HG03039 (cell line): ENCODE measurements around the gene PLXDC2.
"Not testable (repeated sequence)": the region's sequence is repeated elsewhere in the genome, so short reads cannot be mapped to it uniquely, and the experiment has no call there.

Experiments
- ATAC-seq: cut with Tn5 transposase; IDR thresholded peaks from one replicate; pipeline ENCODE4 v1.9.1; 2021; ENCODE audit warnings: mild to moderate bottlenecking, moderate library complexity; ENCODE audit not compliant: unreplicated experiment

Gene PLXDC2

GRCh38 chr10:20166096-20166675 is 350.0 kb downstream of the PLXDC2 start:
- ATAC-seq: no peak

GRCh38 chr10:20170661-20171060 is 354.4 kb downstream of the PLXDC2 start:
- ATAC-seq: no peak

DNA sequence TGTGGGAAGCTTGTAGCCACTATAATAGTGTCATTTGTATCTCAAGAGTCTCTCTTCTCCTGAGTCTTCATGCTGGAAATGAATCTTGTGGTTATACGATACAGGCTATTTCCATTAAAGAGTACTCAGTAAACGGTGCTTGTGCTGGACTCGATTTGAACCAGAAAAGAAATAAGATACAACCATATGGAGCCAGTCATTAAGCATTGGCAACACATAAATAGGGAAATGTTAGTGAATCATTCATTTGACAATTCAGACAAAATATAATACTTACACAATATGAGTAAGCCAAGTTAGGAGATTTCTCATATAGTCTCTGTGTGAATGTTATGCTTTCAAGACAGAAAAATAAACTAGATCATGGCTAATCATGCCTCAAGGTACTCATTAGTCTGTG is 356.8 kb downstream of the PLXDC2 start:
- no peak for ATAC-seq

DNA sequence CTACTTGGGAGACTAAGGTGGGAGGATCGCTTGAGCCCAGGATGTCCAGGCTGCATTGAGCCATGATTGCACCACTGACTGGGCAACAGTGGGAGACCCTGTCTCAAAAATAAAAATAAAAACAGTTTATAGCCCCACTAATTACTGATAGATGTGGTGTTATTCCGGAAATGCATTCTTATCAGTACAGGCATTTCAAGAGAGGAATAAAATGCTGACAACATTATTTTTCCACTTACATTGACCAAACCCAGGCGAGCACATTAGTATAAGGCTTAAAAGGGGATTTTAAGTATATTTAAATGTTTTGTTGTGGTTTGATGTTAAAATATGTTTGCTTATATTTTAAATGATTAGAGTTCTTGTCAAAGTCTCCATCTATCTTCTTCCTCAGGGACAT is 359.5 kb downstream of the PLXDC2 start:
- ATAC-seq: no peak

- ATAC-seq: no peak
Observed at GRCh38 chr10:20180766-20181165, 364.5 kb downstream of the PLXDC2 start.

GRCh38 chr10:20181434-20181833 is 365.2 kb downstream of the PLXDC2 start:
- ATAC-seq: no peak

DNA sequence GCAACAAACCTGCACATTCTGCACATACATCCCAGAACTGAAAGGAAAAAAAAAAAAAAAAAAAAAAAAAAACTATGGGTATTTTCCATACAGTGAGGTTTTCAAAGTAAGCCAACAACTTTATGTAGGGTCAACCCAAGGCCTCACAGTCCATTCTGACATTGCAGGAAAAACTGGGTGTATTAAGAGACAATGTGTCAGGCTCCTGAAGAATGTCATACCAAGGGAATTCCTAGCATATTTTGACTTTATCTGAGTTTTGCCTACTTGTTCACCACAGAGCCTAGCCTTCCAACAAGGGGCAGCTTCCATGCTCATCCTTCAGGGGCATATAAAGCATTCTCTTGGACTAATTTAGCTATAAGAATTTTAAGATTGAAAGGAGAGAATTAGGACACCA is 368.9 kb downstream of the PLXDC2 start:
- ATAC-seq: no peak

- ATAC-seq: not testable (repeated sequence)
Observed at GRCh38 chr10:20191392-20191791, 375.2 kb downstream of the PLXDC2 start.

DNA sequence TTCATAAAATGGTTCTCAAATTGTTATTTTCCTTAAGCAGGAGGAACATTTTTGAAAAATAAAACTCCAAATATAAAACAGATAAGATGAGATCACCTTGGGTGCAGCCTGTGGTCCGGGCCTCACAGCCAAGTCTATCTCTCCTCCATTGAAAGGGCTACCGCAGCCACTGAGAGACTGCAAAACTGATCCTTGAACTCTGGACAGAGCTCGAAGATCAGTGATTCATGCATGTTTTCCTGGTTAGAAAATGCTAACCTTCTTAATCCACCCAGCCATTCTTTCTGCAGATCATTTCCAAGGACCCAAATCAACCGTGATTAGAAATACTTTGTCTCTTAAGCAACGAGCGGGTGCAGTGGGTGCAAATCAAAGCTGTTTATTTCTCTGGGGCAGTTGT is 378.8 kb downstream of the PLXDC2 start:
- no peak for ATAC-seq

DNA sequence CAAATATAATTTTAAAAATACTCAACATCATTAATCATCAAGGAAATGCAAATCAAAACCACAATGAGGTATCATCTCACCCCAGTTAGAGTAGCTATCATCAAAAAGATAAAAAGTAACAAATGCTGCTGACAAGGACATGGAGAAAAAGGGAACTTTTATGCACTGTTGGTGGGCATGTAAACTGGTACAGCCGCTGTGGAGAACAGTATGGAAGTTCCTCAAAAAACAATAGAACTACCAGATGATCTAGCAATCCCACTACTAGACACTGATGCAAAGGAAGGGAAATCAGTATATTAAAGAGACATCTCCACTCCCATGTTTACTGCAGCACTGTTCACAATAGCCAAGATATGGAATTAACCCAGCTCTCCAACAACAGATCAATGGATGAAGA is 384.5 kb downstream of the PLXDC2 start:
- ATAC-seq: no peak

DNA sequence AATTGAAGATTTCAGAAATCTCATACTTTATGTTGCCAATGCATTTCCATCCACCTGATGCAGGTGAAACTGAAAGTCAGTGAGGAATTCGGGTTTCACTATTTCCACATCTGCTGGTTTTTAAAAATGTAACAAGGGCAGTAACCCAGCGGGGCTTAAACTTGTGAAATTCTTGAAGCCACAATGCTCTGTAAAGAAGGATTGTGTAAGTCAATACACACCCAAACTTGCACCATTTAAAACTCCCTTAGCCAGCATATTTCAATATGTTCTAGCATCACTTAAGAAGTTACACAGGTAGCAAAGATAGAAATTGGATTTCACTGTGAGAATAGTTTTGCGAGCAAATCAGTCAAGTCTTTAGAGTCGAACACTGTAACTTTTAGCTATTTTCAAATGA is 386.1 kb downstream of the PLXDC2 start:
- ATAC-seq: no peak

GRCh38 chr10:20207653-20208052 is 391.4 kb downstream of the PLXDC2 start:
- ATAC-seq: no peak

DNA sequence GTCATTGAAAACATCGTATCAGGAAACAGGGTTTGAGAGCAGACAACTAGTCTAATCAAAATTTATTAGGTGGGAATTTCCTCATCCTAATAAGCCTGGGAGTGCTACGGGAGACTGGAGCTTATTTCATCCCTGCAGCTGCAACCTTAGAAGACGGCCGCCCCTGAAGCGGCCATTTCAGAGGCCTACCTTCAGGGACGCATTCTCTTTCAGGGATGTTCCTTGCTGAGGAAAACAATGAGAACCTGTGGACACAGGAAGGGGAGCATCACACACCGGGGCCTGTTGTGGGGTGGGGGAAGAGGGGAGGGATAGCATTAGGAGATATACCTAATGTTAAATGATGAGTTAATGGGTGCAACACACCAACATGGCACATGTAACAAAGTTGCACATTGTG is 392.9 kb downstream of the PLXDC2 start:
- not testable (repeated sequence) for ATAC-seq

DNA sequence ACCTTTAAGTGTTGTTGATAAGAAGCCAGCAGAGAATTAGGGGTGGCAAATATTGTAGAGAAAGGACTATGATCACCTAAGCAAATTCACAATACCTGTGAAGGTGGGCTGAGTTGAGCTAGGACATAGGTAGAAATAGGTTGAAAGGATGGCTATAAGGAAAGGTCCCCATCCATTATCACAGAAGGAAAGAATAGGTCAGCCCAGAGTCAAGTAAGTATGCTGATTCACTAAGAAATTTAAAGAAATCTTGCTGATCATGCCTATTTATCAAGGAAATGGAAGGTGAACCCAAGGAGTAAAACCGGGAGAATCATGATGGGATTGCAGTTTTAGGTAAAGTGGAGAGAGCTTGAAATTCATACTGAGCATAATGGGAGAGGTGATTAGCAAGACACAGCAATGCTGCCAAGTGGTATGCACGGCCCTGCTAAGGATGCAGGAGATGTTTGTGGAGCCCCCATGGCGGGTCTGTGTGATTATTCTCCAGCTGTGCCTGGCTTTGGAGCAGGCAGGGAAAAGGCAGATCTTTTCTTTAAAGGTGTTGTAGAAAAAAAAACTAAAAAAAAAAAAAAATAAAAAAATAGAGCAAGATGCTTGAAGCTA is 399.4 kb downstream of the PLXDC2 start:
- no peak for ATAC-seq

- ATAC-seq: no peak
Observed at GRCh38 chr10:20221356-20221755, 405.1 kb downstream of the PLXDC2 start.

DNA sequence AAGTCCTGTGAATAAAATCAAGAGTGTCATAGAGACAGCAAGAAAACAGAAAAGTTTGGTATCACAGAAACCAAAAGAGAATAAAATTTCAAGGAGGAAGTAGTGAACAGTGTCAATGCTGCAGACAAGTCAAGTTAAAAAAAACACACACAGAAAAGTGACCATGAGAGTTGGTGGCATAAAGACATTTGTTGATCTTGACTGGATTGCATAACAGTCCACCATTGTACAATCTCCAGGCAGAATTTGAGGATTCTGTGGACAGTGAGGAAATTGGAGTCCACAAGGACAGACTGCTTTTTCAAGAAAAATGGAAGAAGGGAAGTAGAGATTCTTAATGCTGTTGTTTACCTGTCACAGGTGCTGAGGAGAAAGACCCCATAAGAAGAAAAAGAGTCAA is 412.5 kb downstream of the PLXDC2 start:
- ATAC-seq: no peak

- ATAC-seq: no peak
Observed at GRCh38 chr10:20232079-20232705, 416.0 kb downstream of the PLXDC2 start.

GRCh38 chr10:20233423-20233822 is 417.2 kb downstream of the PLXDC2 start:
- ATAC-seq: no peak

DNA sequence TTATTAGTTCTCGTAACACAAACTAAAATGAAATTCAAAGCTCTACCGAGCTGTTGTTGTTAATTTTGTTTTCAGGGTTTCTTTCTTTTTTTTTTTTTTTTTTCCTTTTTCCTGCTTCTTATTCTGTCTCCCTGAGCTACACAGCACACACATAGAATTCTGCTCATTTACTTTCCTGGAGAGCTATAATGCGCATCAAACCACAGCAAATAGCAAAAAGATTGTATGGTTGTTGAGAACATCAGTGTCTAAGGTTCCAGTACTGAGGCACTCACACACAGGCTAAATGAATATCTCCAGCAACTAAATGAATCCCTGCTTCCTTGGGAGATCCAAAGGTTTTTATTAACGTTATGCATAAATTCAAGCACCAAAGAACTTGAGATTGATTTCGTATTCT is 418.3 kb downstream of the PLXDC2 start:
- ATAC-seq: no peak

DNA sequence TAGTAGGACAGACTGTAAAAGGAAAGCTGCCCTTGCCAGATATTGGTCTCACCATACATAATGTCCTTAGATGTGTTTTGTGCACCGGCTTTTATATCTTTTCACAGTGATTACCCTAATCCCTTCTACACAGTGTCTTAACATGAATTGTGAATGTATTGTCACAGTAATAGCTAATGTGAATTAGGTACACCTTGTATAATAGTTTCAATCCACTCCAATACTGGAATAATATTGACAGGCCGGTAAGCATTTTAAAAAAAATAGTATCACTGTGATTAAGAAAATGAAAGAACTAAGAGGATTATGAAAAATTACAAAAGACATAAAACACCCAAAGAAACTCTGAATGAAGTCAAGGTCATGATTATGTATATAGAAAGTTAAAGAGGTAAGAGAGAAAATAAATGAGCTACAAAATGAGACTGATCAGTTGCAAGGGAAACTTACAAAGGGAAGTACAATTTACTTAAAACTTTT is 420.9 kb downstream of the PLXDC2 start:
- no peak for ATAC-seq

GRCh38 chr10:20237586-20237985 is 421.4 kb downstream of the PLXDC2 start:
- ATAC-seq: no peak

DNA sequence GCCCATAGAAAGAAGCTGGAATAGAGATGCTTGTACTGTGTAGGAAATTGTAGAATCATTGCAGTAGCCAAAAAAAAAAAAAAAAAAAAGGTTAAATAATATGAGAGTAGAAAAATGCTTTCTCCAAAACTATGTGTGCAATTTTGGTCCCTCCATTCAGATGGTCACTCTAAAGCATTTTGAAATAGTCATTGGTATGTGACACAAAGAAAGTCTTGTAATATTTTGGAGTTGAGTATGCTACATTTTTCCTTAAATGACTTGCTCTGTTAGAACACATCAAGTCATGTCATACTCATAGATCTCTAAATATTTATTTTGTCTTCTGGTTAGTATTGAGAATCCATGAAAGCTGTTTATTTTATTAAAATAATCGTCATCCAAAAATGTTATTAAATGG is 424.4 kb downstream of the PLXDC2 start:
- no peak for ATAC-seq
